ENCODE results near the gene PPP3R1. TPM values are rescaled to one million over a fixed set of nuclear protein-coding genes. Genes with fewer than 3 reads are reported as not detected.

The PPP3R1 gene
- total and polyA plus RNA-seq, 9 of the 15 experiments (the other 6 are each of a cell fraction or from before 2014, with no cell fraction given): 3.7 to 70.0 (median 24.8) TPM

DNA sequence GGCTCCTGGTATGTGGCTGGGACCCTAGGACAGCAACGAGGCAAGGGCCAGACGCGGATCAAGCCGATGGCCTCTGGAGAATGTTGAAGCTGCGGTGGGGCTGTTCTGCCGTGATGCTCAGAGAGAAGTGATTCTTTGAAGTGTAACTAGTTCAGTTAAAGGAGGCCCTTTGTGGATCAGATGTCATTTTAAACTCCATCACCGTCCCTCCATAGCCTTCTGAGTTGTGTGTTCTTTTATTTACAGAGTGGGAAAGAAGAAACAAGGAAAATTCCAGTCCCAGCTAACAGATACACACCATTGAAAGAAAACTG, 94.2 kb downstream of the PPP3R1 start:
- H3K9me1 ChIP-seq (ENCODE audit: control insufficient read depth, insufficient read depth, low read length): no peaks in the 10 kb centered on the region
- CTCF ChIA-PET (ENCODE audit: low intra/inter-chr PET ratio): no interaction called here
- TSS peak; percentile 64 for BruUV-seq (replicated peaks)
- TF ChIP-seq SREBF2 (CRISPR knock-in tag; IDR thresholded peaks at IDR 0.05): 0 out of 2 replicates have a peak, but pooled peaks have one; percentile 56
- 0 out of 4 replicates have a peak, but pooled peaks of 1 of the 2 experiments have one; percentile 5 for TF ChIP-seq TEAD1 (CRISPR knock-in tag; IDR thresholded peaks at IDR 0.05)
- no peak for TF ChIP-seq MTA2 (IDR thresholded peaks at IDR 0.05; ENCODE audit: low read depth)
- TF ChIP-seq, protein P1, sequence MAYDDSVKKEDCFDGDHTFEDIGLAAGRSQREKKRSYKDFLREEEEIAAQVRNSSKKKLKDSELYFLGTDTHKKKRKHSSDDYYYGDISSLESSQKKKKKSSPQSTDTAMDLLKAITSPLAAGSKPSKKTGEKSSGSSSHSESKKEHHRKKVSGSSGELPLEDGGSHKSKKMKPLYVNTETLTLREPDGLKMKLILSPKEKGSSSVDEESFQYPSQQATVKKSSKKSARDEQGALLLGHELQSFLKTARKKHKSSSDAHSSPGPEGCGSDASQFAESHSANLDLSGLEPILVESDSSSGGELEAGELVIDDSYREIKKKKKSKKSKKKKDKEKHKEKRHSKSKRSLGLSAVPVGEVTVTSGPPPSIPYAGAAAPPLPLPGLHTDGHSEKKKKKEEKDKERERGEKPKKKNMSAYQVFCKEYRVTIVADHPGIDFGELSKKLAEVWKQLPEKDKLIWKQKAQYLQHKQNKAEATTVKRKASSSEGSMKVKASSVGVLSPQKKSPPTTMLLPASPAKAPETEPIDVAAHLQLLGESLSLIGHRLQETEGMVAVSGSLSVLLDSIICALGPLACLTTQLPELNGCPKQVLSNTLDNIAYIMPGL (CRISPR knock-in tag; IDR thresholded peaks at IDR 0.05): no peak
- TF ChIP-seq ZSCAN29 (IDR thresholded peaks at IDR 0.05): 0 out of 2 replicates have a peak, but pooled peaks have one; percentile 39
- TF ChIP-seq GTF2F1 (IDR thresholded peaks at IDR 0.05; ENCODE audit: low read depth, low read length): 0 out of 2 replicates have a peak, but pooled peaks have one; percentile 9
- TF ChIP-seq, protein P2, sequence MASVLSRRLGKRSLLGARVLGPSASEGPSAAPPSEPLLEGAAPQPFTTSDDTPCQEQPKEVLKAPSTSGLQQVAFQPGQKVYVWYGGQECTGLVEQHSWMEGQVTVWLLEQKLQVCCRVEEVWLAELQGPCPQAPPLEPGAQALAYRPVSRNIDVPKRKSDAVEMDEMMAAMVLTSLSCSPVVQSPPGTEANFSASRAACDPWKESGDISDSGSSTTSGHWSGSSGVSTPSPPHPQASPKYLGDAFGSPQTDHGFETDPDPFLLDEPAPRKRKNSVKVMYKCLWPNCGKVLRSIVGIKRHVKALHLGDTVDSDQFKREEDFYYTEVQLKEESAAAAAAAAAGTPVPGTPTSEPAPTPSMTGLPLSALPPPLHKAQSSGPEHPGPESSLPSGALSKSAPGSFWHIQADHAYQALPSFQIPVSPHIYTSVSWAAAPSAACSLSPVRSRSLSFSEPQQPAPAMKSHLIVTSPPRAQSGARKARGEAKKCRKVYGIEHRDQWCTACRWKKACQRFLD (CRISPR knock-in tag; IDR thresholded peaks at IDR 0.05): peak; percentile 71
- TF ChIP-seq, protein P3, sequence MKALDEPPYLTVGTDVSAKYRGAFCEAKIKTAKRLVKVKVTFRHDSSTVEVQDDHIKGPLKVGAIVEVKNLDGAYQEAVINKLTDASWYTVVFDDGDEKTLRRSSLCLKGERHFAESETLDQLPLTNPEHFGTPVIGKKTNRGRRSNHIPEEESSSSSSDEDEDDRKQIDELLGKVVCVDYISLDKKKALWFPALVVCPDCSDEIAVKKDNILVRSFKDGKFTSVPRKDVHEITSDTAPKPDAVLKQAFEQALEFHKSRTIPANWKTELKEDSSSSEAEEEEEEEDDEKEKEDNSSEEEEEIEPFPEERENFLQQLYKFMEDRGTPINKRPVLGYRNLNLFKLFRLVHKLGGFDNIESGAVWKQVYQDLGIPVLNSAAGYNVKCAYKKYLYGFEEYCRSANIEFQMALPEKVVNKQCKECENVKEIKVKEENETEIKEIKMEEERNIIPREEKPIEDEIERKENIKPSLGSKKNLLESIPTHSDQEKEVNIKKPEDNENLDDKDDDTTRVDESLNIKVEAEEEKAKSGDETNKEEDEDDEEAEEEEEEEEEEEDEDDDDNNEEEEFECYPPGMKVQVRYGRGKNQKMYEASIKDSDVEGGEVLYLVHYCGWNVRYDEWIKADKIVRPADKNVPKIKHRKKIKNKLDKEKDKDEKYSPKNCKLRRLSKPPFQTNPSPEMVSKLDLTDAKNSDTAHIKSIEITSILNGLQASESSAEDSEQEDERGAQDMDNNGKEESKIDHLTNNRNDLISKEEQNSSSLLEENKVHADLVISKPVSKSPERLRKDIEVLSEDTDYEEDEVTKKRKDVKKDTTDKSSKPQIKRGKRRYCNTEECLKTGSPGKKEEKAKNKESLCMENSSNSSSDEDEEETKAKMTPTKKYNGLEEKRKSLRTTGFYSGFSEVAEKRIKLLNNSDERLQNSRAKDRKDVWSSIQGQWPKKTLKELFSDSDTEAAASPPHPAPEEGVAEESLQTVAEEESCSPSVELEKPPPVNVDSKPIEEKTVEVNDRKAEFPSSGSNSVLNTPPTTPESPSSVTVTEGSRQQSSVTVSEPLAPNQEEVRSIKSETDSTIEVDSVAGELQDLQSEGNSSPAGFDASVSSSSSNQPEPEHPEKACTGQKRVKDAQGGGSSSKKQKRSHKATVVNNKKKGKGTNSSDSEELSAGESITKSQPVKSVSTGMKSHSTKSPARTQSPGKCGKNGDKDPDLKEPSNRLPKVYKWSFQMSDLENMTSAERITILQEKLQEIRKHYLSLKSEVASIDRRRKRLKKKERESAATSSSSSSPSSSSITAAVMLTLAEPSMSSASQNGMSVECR (CRISPR knock-in tag; IDR thresholded peaks at IDR 0.05): 0 out of 2 replicates have a peak, but pooled peaks have one; percentile 18
- TF ChIP-seq ZNF24 (IDR thresholded peaks at IDR 0.05): no peak
- peak; percentile 2; the same call in 1 of the 2 replicates for TF ChIP-seq EP400 (IDR thresholded peaks at IDR 0.05)
- TF ChIP-seq ZFX (CRISPR knock-in tag; IDR thresholded peaks at IDR 0.05): peak; percentile 32
- TF ChIP-seq RBFOX2 (IDR thresholded peaks at IDR 0.05; ENCODE audit: low read depth, low read length): peak; percentile 22; the same call in 1 of the 2 replicates
- TF ChIP-seq SIN3B (IDR thresholded peaks at IDR 0.05; ENCODE audit: low read depth): 0 out of 2 replicates have a peak, but pooled peaks have one; percentile 9
- TF ChIP-seq, protein P4, sequence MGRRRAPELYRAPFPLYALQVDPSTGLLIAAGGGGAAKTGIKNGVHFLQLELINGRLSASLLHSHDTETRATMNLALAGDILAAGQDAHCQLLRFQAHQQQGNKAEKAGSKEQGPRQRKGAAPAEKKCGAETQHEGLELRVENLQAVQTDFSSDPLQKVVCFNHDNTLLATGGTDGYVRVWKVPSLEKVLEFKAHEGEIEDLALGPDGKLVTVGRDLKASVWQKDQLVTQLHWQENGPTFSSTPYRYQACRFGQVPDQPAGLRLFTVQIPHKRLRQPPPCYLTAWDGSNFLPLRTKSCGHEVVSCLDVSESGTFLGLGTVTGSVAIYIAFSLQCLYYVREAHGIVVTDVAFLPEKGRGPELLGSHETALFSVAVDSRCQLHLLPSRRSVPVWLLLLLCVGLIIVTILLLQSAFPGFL (CRISPR knock-in tag; IDR thresholded peaks at IDR 0.05): peak; percentile 86; the same call in 1 of the 2 replicates
- H2AFZ ChIP-seq (ENCODE audit: low read depth, low read length): peak overlapping the region; percentile 97
- H3K4me2 ChIP-seq (ENCODE audit: insufficient read depth, low read length): peak overlapping the region; percentile 95
- no peaks in the 10 kb centered on the region for H3K9me3 ChIP-seq (replicated peaks; ENCODE audit: control insufficient read depth, insufficient read depth, low read depth, low read length)
- H3K9ac ChIP-seq (ENCODE audit: insufficient read depth in 1 of 2, low read depth in 2 of 2, low read length in 2 of 2): peak overlapping the region; percentile 93 to 97
- no peaks in the 10 kb centered on the region for H3K27me3 ChIP-seq (ENCODE audit: control insufficient read depth in 2 of 2, insufficient read depth in 2 of 2, low read length in 2 of 2)
- H3K27ac ChIP-seq (ENCODE audit: extremely low read depth, low read depth, low read length): peak overlapping the region; percentile 98
- in situ Hi-C loops (cut with MboI) (no loop called here), intact Hi-C loops (cut with micrococcal nuclease) (no loop called here)
- ATAC-seq: no peak
- 0% methylated on average over 7 of the region's 7 CpGs for WGBS (ENCODE audit: insufficient coverage, low coverage, missing lambda C conversion rate)
- peak overlapping the region; percentile 71 for H3K4me3 ChIP-seq
- no peak for FAIRE-seq
- H3K79me2 ChIP-seq (ENCODE audit: control insufficient read depth, insufficient read depth, low read length): peaks cover 57% of the 10 kb centered on the region
- H3K36me3 ChIP-seq (ENCODE audit: control insufficient read depth, insufficient read depth, low read length): peaks cover 41% of the 10 kb centered on the region
- H4K20me1 ChIP-seq (replicated peaks; ENCODE audit: control insufficient read depth, insufficient read depth, low read length): no peaks in the 10 kb centered on the region
- no peak for DNase-seq (ENCODE audit: extremely low read depth in 1 of 4, low spot score in 3 of 4)
- POLR2A ChIA-PET: interaction anchor here (0.6 to 2.2 kb wide), 5 partner anchors 11 to 334 kb away, joined by 3 to 6 read pairs (median 5); no protein-coding TSS in a partner anchor
- peaks cover 0 to 13% of the 10 kb centered on the region in 2 experiments; a peak in 2 of 5 replicates for H3K4me1 ChIP-seq (replicated peaks in 1 of 2; ENCODE audit: control insufficient read depth in 2 of 2, insufficient read depth in 2 of 2, low read length in 2 of 2)

Data from K562 (cell line).